DMS79 (cell line): ENCODE data around the gene AKAP13.
A peak's percentile ranks its signal among the peaks of the same experiment; 100 is the strongest.
"Not testable (repeated sequence)": the region's sequence is repeated elsewhere in the genome, so short reads cannot be mapped to it uniquely, and the experiment has no call there.

Experiments used
- DNase-seq: peaks from one replicate; lab custom pipeline; 2025; lab: John Stamatoyannopoulos, UW

The AKAP13 gene

GRCh38 chr15:85570336-85570735 lies 189.9 kb downstream of the AKAP13 start:
- DNase-seq: no peak

DNA sequence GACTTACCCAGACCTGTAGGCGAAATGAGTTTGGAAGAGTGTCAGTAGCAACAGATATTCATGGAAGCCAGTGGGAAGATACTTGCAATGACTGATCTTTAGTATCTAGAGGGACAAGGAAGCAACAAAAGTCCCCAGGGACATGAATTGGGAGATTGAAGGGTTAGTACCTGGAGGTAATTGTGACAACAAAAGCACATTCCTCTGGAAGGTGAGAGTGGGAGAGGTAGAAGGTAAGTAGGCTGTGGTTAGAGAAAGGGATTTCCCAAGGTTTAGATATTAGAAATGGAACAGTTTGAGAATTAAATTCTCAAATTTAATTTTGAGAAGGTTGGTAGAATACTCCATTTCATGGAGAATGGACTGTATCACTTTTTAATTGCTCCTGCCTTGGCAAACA lies 191.4 kb downstream of the AKAP13 start:
- DNase-seq: no peak

- no peak for DNase-seq
Measured at GRCh38 chr15:85576392-85576791, 196.0 kb downstream of the AKAP13 start.

DNA sequence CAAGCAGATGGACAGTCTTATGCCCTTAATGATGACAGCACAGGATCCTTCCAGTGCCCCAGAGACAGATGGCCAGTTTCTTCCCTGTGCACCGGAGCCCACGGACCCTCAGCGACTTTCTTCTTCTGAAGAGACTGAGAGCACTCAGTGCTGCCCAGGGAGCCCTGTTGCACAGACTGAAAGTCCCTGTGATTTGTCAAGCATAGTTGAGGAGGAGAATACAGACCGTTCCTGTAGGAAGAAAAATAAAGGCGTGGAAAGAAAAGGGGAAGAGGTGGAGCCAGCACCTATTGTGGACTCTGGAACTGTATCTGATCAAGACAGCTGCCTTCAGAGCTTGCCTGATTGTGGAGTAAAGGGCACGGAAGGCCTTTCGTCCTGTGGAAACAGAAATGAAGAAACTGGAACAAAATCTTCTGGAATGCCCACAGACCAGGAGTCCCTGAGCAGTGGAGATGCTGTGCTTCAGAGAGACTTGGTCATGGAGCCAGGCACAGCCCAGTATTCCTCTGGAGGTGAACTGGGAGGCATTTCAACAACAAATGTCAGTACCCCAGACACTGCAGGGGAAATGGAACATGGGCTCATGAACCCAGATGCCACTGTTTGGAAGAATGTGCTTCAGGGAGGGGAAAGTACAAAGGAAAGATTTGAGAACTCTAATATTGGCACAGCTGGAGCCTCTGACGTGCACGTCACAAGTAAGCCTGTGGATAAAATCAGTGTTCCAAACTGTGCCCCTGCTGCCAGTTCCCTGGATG lies 198.7 kb downstream of the AKAP13 start:
- no peak for DNase-seq

- DNase-seq: no peak
Measured at GRCh38 chr15:85579957-85580694, 199.7 kb downstream of the AKAP13 start.

GRCh38 chr15:85580879-85581278 lies 200.5 kb downstream of the AKAP13 start:
- DNase-seq: no peak

DNA sequence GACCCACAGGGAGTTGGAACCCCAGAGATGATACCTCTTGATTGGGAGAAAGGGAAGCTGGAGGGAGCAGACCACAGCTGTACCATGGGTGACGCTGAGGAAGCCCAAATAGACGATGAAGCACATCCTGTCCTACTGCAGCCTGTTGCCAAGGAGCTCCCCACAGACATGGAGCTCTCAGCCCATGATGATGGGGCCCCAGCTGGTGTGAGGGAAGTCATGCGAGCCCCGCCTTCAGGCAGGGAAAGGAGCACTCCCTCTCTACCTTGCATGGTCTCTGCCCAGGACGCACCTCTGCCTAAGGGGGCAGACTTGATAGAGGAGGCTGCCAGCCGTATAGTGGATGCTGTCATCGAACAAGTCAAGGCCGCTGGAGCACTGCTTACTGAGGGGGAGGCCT lies 201.1 kb downstream of the AKAP13 start:
- DNase-seq: no peak

- no peak for DNase-seq
Measured at GRCh38 chr15:85582131-85583079, 202.0 kb downstream of the AKAP13 start.

DNA sequence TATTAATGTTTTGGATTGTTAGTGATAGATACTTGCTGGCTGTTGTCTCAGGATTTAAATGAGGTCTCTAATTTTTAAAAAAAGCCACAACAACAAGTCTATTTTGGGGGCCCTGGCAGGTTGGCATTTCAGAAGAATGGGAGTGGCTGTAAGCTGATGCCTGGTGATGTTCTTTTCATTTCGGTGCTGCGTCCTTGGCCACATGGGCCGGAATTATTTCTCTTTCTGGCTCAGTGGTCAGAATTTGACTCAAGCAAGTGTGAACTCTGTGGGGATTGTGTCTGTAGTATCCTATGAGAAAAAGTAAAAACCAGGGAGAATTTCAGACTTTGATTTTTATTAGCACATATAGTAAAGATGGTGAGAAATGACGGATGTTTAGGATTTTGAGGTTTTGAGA lies 203.0 kb downstream of the AKAP13 start:
- no peak for DNase-seq

DNA sequence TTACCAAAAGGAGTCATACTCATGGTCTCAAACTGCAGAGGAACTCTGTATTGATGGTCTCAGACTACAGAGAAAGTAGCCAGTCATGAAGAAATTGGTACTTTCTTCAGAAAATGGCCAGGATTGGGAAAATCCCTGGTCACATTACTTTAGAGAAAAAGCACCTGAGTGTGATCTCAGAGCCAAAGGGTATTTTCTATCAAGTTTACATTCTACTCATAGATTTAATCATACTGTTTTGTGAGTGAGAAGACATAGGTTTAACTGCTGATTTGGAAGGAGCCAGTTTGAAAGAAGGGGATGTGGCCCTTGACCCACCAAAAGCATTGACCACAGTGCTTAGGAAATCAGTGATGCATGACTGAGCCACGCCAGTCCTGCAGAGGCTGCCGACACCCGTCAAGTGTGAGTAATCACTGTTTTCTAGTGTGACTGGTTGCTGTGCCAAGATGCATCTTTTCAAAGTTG lies 203.6 kb downstream of the AKAP13 start:
- DNase-seq: peak; percentile 23

DNA sequence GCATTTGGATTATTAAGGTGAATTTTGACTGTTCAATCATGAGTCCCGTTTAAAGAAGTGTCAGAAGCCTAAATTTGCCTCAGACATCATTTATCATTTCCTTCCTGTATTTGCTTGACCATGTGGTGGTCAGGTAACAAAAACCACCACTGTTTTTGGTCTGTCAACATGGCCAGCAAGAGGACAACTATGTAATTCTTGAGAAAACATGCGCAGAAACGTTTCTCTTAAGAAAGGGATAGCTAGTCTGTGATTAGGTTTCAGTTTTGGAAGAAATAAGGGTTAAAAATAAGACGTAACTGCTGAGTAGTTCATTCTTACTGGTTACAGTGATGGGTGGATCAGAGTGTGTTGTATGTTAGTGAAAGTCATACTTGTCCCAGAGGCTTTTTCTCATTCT lies 204.5 kb downstream of the AKAP13 start:
- DNase-seq: no peak

DNA sequence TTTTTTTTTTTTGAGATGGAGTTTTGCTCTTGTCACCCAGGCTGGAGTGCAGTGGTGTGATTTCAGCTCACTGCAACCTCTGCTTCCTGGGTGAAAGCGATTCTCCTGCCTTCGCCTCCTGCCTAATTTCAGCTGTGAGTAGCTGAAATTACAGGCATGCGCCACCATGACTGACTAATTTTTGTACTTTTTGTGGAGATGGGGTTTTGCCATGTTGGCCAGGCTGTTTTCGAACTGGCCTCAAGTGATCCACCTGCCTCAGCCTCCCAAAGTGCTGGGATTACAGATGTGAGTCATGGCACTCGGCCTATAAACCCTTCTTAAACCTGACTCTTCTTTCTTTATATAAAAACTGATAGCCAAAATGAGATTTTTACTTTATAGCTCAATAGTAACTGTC lies 205.8 kb downstream of the AKAP13 start:
- not testable (repeated sequence) for DNase-seq

GRCh38 chr15:85587707-85588411 lies 207.5 kb downstream of the AKAP13 start:
- DNase-seq: no peak

- no peak for DNase-seq
Measured at GRCh38 chr15:85588677-85589076, 208.3 kb downstream of the AKAP13 start.

GRCh38 chr15:85589851-85590250 lies 209.4 kb downstream of the AKAP13 start:
- no peak for DNase-seq

DNA sequence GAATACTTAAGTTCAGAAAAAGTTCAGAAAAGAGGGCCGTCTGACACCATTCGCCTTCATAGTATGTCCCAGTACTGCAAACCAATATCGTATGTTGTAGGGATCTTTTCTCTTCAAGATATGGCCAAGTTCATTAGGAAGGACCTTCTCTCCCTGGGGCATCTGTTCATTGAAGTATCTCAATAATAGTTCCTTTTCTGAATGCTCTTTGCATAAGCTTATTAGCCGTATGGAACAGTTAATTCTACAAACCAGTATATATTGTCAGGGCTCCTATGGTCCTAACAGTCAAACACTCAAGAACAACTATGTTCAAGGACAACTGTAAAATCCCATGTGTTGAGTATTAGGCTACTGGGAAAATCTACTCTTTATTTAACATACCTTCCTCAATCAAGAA lies 211.2 kb downstream of the AKAP13 start:
- DNase-seq: no peak

GRCh38 chr15:85592148-85592547 lies 211.7 kb downstream of the AKAP13 start:
- no peak for DNase-seq

- no peak for DNase-seq
Measured at GRCh38 chr15:85593809-85594445, 213.5 kb downstream of the AKAP13 start.

DNA sequence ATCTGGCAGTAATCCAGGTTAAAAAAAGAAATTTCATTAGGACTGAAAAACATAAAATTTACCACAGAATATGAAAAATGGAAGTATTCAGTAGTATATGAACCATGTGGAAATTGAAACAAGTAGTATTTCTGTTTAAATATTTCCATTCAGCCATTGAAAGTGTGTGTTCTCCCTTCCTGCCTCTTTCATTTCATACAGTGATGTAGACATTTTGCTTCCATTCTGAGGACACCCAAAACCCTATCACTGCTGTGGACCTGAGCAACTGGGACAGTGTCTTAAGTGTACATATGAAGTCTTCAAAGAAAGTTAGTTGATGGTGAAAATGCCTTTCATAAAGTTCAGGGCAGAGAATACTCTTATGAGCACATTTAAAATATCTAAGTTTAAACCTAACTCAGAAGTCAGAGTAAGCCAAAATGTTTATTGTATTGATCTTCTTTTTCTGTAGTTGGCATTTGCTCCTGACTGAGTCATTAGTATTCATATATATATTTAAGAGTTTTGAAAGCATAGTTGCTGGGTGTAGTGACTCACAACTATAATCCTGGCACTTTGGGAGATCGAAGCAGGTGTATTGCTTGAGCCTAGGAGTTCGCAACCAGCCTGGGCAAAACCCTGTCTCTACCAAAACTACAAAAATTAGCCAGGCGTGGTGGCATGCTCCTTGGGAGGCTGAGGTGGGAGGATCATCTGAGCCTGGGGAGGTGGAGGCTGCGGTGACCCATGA lies 215.6 kb downstream of the AKAP13 start:
- no peak for DNase-seq

GRCh38 chr15:85597155-85597815 lies 216.9 kb downstream of the AKAP13 start:
- DNase-seq: no peak
